ENCODE results near the gene AUTS2.

Gene AUTS2

DNA sequence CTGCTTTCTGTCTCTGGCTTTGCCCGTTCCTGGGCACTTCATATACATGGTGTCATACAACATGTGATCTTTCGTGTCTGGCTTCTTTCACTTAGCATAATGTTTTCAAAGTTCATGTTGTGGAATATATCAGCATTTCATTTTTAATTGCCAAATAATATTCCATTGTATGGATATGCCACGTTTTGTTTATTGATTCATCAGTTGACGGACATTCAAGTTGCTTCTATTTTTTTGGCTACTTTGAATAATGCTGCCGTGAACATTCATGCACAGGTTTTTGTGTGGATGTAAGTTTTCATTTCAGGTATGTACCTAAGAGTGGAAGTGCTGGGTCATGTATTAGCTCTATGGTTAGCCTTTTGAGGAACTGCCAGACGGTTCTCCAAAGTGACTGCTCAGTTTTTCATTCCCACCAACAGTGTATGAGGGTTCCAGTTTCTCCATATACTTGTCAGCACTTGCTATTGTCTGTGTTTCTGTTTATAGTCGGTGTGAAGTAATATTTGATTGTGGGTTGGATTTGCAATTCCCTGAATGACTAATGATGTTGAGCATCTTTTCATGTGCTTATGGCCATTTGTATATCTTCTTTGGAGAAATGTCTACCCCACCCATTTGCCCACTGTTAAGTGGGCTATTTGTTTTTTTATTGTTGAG is 1132.3 kb downstream of the AUTS2 start:
- no peak overlapping the region for H2AFZ ChIP-seq (ENCODE audit: low read depth, low read length)
- peaks cover 12% of the 10 kb centered on the region for H3K4me1 ChIP-seq (ENCODE audit: insufficient read depth, low read length)
- no peaks in the 10 kb centered on the region for H3K27me3 ChIP-seq (ENCODE audit: insufficient read depth, low read length)
- no peak overlapping the region for H3K4me3 ChIP-seq (ENCODE audit: low read length)
- peaks cover 7% of the 10 kb centered on the region for H3K9me3 ChIP-seq (ENCODE audit: low read length)
- peaks cover 44% of the 10 kb centered on the region for H3K36me3 ChIP-seq (ENCODE audit: insufficient read depth, low read length)

DNA sequence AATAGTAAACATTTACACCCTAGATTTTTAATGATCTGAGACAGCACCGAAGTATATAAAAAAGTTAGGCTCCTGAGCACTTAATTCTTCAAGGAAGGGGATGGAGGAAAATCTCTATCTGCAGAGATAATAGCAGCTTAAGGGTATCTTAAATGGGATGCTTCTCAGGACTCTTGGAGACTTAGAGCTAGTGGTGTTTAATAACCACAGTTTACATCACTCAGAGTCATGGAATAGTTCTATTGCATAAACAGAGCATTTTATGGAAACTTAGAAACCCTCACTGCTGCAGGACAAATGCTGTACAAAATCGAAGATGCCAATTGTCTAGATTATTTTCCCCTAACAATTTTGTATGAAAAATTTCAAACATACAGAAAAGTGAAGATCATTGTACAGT is 1134.8 kb downstream of the AUTS2 start:
- peaks cover 32% of the 10 kb centered on the region for H3K36me3 ChIP-seq (ENCODE audit: insufficient read depth, low read length)

DNA sequence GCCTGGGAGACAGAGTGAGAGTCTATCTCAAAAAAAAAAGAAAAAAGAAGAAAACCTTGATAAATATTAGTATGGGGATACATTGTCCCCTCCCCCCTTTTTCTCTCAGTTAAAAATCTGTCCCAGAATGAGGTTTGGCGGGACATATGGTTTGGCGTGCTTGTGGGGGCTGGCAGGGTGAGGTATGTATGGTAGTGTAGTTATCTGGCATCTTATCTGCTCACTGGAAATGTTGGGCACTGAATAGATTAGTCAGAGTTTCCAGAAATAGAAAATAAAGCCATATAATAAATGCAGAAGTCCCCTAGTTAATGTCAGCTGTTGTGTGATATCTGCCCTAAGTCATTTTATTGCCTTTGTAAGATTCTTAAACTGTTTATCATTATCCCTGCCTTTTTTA is 1136.1 kb downstream of the AUTS2 start:
- peaks cover 5% of the 10 kb centered on the region for H3K9me3 ChIP-seq (ENCODE audit: low read length)
- peaks cover 25% of the 10 kb centered on the region for H3K36me3 ChIP-seq (ENCODE audit: insufficient read depth, low read length)

More for the DNA sequence above, 1134.8 kb downstream of the AUTS2 start:
- peaks cover 7% of the 10 kb centered on the region for H3K9me3 ChIP-seq (ENCODE audit: low read length)
- no peak overlapping the region for H3K4me3 ChIP-seq (ENCODE audit: low read length)
- H2AFZ ChIP-seq (ENCODE audit: low read depth, low read length): no peak overlapping the region
- H3K4me1 ChIP-seq (ENCODE audit: insufficient read depth, low read length): peaks cover 23% of the 10 kb centered on the region
- no peaks in the 10 kb centered on the region for H3K27me3 ChIP-seq (ENCODE audit: insufficient read depth, low read length)

DNA sequence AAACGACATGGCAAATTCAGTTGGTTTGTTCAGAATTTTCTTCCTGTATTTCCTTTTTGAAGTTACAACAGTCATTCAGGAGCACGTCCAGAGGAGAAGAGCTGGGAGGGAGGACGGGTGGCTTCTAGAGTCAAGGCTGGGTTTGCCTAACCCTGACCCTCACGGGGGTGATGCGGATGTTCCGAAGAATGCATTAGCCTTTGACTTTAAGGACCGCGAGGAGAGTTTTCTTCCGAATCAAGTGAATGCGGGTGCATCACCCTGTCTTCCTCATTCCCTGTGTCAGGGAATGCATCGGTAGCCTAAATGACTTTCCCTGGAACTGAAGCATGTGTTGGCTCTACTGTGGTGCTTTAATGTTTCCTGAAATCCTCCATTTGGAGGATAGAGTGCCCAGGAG is 1137.0 kb downstream of the AUTS2 start:
- peaks cover under 1% of the 10 kb centered on the region for H3K9me3 ChIP-seq (ENCODE audit: low read length)
- H3K4me3 ChIP-seq (ENCODE audit: low read length): no peak overlapping the region

More for the DNA sequence above, 1136.1 kb downstream of the AUTS2 start:
- Histone ChIP-seq H3K4me1 (ENCODE audit: insufficient read depth, low read length) (peaks cover 23% of the 10 kb centered on the region), H3K4me3 (ENCODE audit: low read length) (no peak overlapping the region), H2AFZ (ENCODE audit: low read depth, low read length) (no peak overlapping the region), H3K27me3 (ENCODE audit: insufficient read depth, low read length) (no peaks in the 10 kb centered on the region)

DNA sequence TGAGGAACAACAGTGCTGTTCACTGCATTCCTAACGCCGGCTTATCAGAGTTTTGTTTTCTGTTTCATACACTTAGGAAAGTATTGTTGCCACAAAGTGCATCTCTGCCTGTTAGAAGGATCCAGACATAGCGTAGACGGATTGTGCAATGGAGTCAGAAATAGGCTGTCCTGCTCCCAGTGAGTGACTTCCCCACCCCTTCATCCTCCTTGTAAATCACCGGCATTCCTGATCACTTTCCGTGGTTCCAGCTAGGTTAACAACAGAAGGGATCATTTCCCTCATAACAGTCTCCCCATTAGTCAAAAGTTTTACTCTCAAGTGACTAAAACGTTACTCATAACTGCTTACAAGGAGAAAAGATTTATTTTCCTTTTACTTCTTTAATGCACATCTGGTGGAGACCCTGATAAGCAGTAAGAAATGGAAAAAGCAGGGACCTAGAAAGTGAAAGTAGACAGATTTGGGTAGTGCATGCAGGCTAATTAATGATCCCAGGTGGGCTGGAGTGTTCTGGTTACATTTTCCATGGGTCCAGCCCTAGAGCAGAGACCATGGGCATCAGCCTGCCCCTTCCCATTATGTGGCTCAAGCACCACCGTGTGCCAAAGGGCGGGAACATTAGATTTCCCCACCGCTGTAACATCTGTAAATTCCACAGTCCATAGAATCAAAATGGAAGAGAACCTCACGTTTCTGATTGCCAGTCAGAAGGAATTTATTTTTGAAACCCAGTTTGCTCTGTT is 1138.6 kb downstream of the AUTS2 start:
- H3K36me3 ChIP-seq (ENCODE audit: insufficient read depth, low read length): peaks cover 15% of the 10 kb centered on the region
- no peak overlapping the region for H2AFZ ChIP-seq (ENCODE audit: low read depth, low read length)
- peaks cover 27% of the 10 kb centered on the region for H3K4me1 ChIP-seq (ENCODE audit: insufficient read depth, low read length)
- H3K27me3 ChIP-seq (ENCODE audit: insufficient read depth, low read length): no peaks in the 10 kb centered on the region
- H3K9me3 ChIP-seq (ENCODE audit: low read length): no peaks in the 10 kb centered on the region
- no peak overlapping the region for H3K4me3 ChIP-seq (ENCODE audit: low read length)

More for the DNA sequence above, 1137.0 kb downstream of the AUTS2 start:
- no peaks in the 10 kb centered on the region for H3K27me3 ChIP-seq (ENCODE audit: insufficient read depth, low read length)
- peaks cover 20% of the 10 kb centered on the region for H3K36me3 ChIP-seq (ENCODE audit: insufficient read depth, low read length)
- H2AFZ ChIP-seq (ENCODE audit: low read depth, low read length): no peak overlapping the region
- peaks cover 26% of the 10 kb centered on the region for H3K4me1 ChIP-seq (ENCODE audit: insufficient read depth, low read length)

DNA sequence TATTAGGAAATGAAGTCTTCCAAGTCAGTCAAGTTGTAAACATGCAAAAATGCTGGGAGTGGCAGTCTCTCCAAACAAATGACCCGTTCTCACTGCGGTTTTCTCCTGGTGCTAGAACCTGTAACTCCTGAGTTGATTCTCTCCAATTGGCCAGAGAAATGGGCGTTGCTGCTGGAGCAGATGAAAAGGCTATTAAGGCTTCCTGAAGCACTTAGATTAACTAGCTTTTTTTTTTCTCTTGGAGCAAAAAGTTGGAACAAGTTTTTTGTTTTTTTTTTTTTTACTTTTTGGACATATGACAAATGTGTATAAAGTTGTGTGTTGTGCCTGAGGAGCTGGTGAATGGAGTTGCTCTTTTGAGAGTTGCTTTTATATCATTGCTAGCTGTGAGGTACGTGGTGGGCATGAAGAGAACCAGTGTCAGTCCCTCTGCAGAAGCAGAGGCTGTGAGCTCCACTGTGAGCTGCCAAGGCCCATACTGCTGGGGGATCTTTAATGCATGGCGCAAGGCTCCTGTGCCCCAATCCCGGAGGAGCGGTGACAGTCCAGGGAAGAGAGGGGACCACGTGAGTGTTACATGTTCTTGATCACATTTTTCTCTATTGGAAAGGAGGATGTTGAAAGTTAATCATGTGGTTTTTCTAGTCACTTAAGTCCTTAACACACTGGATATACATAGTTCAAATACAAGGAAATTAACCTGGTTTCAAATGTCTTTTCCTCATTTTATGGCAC is 1140.0 kb downstream of the AUTS2 start:
- Histone ChIP-seq H3K4me1 (ENCODE audit: insufficient read depth, low read length) (peaks cover 31% of the 10 kb centered on the region), H3K9me3 (ENCODE audit: low read length) (no peaks in the 10 kb centered on the region), H3K36me3 (ENCODE audit: insufficient read depth, low read length) (peaks cover 16% of the 10 kb centered on the region), H3K27me3 (ENCODE audit: insufficient read depth, low read length) (no peaks in the 10 kb centered on the region), H2AFZ (ENCODE audit: low read depth, low read length) (no peak overlapping the region), H3K4me3 (ENCODE audit: low read length) (no peak overlapping the region)

DNA sequence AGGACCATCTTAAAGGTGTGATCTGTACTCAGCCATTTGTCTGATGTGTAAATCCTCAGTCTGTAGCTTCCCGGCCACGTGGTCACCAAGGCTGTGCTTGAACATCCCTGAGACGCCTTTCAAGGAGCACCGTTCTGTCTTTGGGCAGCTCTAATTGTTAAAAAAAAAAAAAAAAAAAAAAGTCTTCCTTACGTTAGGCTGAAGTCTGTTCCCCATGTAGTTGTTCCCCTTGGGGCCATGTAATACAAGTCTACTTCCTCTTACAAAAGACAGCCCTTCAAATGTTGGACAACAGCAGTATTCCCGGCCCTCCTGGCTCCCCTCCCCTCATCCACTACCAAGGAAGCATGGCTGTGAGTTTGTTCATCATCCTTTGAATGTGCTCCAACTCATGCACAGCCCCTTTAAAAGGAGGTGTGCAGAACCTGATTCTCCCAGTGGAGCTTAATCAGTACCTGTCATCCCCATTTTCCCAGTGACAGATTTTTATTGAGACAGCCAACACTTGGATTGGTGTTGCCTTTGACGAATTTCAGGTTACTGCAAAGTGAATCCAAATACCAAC is 1141.5 kb downstream of the AUTS2 start:
- H3K4me1 ChIP-seq (ENCODE audit: insufficient read depth, low read length): peaks cover 44% of the 10 kb centered on the region
- no peaks in the 10 kb centered on the region for H3K27me3 ChIP-seq (ENCODE audit: insufficient read depth, low read length)
- no peak overlapping the region for H3K4me3 ChIP-seq (ENCODE audit: low read length)
- peaks cover 9% of the 10 kb centered on the region for H3K36me3 ChIP-seq (ENCODE audit: insufficient read depth, low read length)
- no peak overlapping the region for H2AFZ ChIP-seq (ENCODE audit: low read depth, low read length)
- H3K9me3 ChIP-seq (ENCODE audit: low read length): no peaks in the 10 kb centered on the region

DNA sequence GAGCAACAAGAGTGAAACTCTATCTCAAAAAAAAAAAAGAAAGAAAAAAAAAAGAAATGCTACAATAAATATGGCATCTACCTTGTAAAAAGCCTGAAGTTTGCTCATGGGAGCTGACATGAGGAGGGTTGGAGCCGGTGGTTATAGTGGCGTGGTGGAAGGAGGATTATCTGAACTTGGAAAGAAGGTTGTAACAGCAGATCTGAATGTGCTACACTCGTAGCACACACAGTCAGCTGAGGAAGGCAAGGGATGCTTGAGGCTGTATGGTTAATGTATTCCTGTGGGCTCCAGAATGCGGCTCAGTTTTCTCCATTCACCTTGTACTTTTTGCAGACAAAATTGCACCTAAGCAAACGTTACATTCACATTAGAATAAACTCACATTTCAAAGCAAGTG is 1143.4 kb downstream of the AUTS2 start:
- H3K9me3 ChIP-seq (ENCODE audit: low read length): no peaks in the 10 kb centered on the region
- no peak overlapping the region for H3K4me3 ChIP-seq (ENCODE audit: low read length)
- no peaks in the 10 kb centered on the region for H3K27me3 ChIP-seq (ENCODE audit: insufficient read depth, low read length)
- H3K4me1 ChIP-seq (ENCODE audit: insufficient read depth, low read length): peaks cover 33% of the 10 kb centered on the region
- no peak overlapping the region for H2AFZ ChIP-seq (ENCODE audit: low read depth, low read length)
- peaks cover 8% of the 10 kb centered on the region for H3K36me3 ChIP-seq (ENCODE audit: insufficient read depth, low read length)

DNA sequence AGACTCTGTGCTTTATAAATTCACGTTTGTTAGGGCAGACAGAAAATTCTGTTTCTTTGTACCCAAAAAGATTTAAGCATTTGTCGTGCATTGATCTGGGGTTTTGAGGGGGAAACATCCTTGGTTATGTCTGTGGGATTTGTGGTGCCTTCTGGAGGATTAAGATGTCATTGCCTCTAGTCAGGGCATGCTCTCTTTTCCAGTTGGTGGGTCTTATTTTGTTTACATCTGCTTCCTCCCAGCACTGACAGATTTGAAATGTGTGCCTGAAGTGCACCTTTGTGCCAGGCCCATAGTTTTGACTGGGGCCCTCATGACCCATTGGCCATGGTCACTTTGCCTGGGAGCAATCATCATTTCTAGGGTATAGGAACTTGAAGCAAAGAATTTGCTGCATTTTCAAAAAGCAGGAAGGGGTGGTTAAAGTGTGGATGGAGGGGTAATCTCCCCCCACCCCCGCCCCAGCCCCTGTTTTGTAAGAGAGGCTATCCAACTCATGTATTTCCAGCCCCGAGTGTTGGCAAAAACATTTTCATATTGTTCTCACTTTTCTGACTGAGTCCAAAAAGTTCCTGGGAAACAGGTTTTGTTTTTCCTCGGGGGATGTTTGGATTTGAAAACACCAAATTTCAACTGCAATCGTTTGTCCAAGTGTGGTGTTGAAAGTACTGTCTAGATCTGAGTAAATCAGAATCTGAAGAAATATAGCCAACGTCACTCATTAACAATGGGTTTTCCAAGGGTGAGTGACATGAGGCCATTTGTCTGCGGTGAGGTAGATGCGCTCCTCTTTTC is 1145.5 kb downstream of the AUTS2 start:
- Histone ChIP-seq H3K4me1 (ENCODE audit: insufficient read depth, low read length) (peaks cover 24% of the 10 kb centered on the region), H2AFZ (ENCODE audit: low read depth, low read length) (no peak overlapping the region), H3K9me3 (ENCODE audit: low read length) (no peaks in the 10 kb centered on the region), H3K27me3 (ENCODE audit: insufficient read depth, low read length) (no peaks in the 10 kb centered on the region), H3K4me3 (ENCODE audit: low read length) (no peak overlapping the region), H3K36me3 (ENCODE audit: insufficient read depth, low read length) (peaks cover 10% of the 10 kb centered on the region)

DNA sequence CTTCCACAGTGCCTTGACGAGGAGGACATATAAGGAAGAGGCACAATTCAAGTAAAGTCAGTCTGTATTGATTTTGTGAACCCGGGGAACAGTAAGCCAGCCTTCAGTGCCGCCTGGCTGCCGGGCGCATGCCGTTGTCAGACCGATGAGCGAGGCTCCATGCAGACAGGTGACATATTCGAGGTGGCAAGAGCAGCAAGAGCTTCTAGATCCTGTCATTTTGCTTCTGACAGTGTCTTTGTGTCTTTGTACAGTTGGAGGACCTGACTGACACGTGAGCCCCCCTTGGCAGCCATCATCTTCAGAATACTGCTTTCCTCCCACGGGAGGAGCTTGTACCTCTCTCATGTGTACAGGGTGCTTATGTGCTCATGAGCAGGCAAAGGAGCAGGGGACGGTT is 1146.2 kb downstream of the AUTS2 start:
- no peaks in the 10 kb centered on the region for H3K9me3 ChIP-seq (ENCODE audit: low read length)

DNA sequence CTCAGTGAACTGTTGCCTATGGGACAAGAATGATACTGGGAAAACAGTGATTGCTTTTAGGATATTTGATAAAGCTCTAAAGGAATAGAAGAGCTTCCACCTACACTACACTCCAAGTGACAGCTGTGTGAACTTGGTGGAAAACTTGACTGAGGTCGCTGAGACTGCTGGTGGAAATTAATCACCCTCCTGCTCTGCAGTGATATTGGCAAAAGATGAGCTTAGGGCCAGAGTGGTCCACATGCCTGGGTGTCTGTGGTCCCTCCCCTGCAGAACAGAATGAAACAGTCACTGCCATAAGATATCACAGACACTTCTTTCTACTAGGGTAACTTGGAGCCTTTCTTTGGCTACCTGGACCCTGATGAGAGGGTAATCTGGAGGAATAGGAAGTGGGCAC is 1151.6 kb downstream of the AUTS2 start:
- H3K9me3 ChIP-seq (ENCODE audit: low read length): no peaks in the 10 kb centered on the region
- H2AFZ ChIP-seq (ENCODE audit: low read depth, low read length): no peak overlapping the region
- no peaks in the 10 kb centered on the region for H3K27me3 ChIP-seq (ENCODE audit: insufficient read depth, low read length)
- peaks cover under 1% of the 10 kb centered on the region for H3K4me1 ChIP-seq (ENCODE audit: insufficient read depth, low read length)
- peaks cover 27% of the 10 kb centered on the region for H3K36me3 ChIP-seq (ENCODE audit: insufficient read depth, low read length)
- H3K4me3 ChIP-seq (ENCODE audit: low read length): no peak overlapping the region

More for the DNA sequence above, 1146.2 kb downstream of the AUTS2 start:
- Histone ChIP-seq H3K4me3 (ENCODE audit: low read length) (no peak overlapping the region), H3K27me3 (ENCODE audit: insufficient read depth, low read length) (no peaks in the 10 kb centered on the region), H2AFZ (ENCODE audit: low read depth, low read length) (no peak overlapping the region), H3K36me3 (ENCODE audit: insufficient read depth, low read length) (peaks cover 14% of the 10 kb centered on the region), H3K4me1 (ENCODE audit: insufficient read depth, low read length) (peaks cover 24% of the 10 kb centered on the region)

DNA sequence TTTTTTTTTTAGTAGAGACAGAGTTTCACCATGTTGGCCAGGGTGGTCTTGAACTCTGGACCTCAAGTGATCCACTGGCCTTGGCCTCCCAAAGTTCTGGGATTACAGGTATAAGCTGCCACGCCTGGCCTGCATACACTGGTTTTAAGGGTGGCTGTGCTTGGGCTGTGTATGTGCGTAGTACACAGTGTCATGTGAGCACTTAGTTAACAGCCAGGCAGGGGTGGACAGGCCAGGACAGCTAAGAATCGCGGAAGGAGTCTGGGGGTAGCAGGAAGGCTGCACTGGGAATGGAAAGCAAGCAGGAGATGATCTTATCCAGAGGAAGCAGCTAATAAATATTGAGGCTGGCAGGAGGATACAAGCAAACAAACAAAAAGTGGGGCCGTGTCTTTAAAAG is 1153.6 kb downstream of the AUTS2 start:
- H3K4me1 ChIP-seq (ENCODE audit: insufficient read depth, low read length): no peaks in the 10 kb centered on the region
- no peaks in the 10 kb centered on the region for H3K9me3 ChIP-seq (ENCODE audit: low read length)
- H3K27me3 ChIP-seq (ENCODE audit: insufficient read depth, low read length): no peaks in the 10 kb centered on the region
- peaks cover 27% of the 10 kb centered on the region for H3K36me3 ChIP-seq (ENCODE audit: insufficient read depth, low read length)
- H3K4me3 ChIP-seq (ENCODE audit: low read length): no peak overlapping the region
- no peak overlapping the region for H2AFZ ChIP-seq (ENCODE audit: low read depth, low read length)

Data from neuron (in vitro differentiated cells).